GM13977 (cell line): ENCODE measurements around the gene CDON.
"Not testable (repeated sequence)": the region's sequence is repeated elsewhere in the genome, so short reads cannot be mapped to it uniquely, and the experiment has no call there.

Experiments used
- DNase-seq: peaks from one replicate; pipeline ENCODE4 v3.0.0; 2012; ENCODE audit warnings: low spot score
- CTCF ChIP-seq: IDR thresholded peaks from 2 replicates; pipeline ENCODE4 v1.5.1; 2012; ENCODE audit warnings: mild to moderate bottlenecking, control low read depth; ENCODE audit not compliant: insufficient read depth; ENCODE audit errors: extremely low read depth, missing control alignments
- in situ Hi-C: fragments of 300-500 bp; cut with MboI; formaldehyde crosslinking; loops from one replicate; pipeline ENCODE4 v1.12.0; 2022; ENCODE audit warnings: low sequenced_read_pairs, low pct_unique_long_range_greater_than_20kb, mixed read lengths, inconsistent platforms; ENCODE audit not compliant: unreplicated experiment

CDON gene

GRCh38 chr11:125987066-125987641, 75.5 kb downstream of the CDON start:
- no peak for DNase-seq
- no peak for TF ChIP-seq CTCF
- in situ Hi-C loops: no loop called here

GRCh38 chr11:125985956-125986355, 76.7 kb downstream of the CDON start:
- DNase-seq, in situ Hi-C loops: not testable (repeated sequence)

- no peak for TF ChIP-seq CTCF
- in situ Hi-C loops: no loop called here
These were observed 80.3 kb downstream of the CDON start for GRCh38 chr11:125982348-125982730.

GRCh38 chr11:125980436-125980835, 82.2 kb downstream of the CDON start:
- no peak for DNase-seq
- in situ Hi-C loops: no loop called here
- TF ChIP-seq CTCF: no peak

More at GRCh38 chr11:125982348-125982730, 80.3 kb downstream of the CDON start:
- DNase-seq: no peak

- in situ Hi-C loops: no loop called here
- TF ChIP-seq CTCF: no peak
- DNase-seq: no peak
These were observed 83.2 kb downstream of the CDON start for GRCh38 chr11:125979511-125979910.

- in situ Hi-C loops: no loop called here
- no peak for DNase-seq
- no peak for TF ChIP-seq CTCF
These were observed 83.8 kb downstream of the CDON start for GRCh38 chr11:125978778-125979407.

GRCh38 chr11:125978181-125978716, 84.4 kb downstream of the CDON start:
- no peak for TF ChIP-seq CTCF
- DNase-seq: no peak
- in situ Hi-C loops: no loop called here
